ENCODE data around the gene OSBPL7.

- TF ChIP-seq EZH2 (IDR thresholded peaks at IDR 0.05): no peak
- TF ChIP-seq POLR2AphosphoS5 (IDR thresholded peaks at IDR 0.05; ENCODE audit: borderline replicate concordance, low read depth, low read length): no peak
- TF ChIP-seq FOXP2 (optimal IDR thresholded peaks at IDR 0.05; ENCODE audit: control extremely low read depth, extremely low read length, insufficient read depth): no peak
Observed at GRCh38 chr17:47829870-47830269, 8.3 kb upstream of the OSBPL7 start.

Measured in SK-N-MC (cell line).